Measurements from ENCODE around the gene GNB5. TPM values are rescaled to one million over a fixed set of nuclear protein-coding genes. Genes with fewer than 3 reads are reported as not detected.
A peak's percentile ranks its signal among the peaks of the same experiment; 100 is the strongest.

GNB5 gene
- total RNA-seq, 6 experiments from 2014 or later: 24.1 to 37.1 (median 33.0) TPM

DNA sequence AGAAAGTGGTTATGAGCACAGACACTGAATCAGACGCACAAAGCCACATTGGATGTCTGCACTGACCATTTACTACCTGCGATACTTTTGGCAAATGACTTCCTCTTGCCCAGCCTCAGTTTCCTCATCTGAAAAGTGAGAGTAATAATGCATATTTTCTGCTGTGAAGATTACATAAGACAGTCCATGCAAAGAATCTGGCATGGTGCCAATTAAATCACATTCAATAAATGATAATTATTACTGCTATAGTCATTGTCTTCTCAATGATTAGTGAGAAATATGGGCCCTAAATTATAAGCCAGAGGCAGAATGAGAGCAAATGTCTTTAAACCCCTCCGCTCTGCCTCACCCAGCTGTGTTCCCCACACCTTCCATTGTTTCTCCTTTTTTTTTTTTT, 62.6 kb downstream of the GNB5 start:
- no peaks in the 10 kb centered on the region for H3K9me3 Mint-ChIP-seq
- peaks cover 17% of the 10 kb centered on the region; the same call in 1 of the 2 replicates for H3K36me3 Mint-ChIP-seq (ENCODE audit: low read depth)

DNA sequence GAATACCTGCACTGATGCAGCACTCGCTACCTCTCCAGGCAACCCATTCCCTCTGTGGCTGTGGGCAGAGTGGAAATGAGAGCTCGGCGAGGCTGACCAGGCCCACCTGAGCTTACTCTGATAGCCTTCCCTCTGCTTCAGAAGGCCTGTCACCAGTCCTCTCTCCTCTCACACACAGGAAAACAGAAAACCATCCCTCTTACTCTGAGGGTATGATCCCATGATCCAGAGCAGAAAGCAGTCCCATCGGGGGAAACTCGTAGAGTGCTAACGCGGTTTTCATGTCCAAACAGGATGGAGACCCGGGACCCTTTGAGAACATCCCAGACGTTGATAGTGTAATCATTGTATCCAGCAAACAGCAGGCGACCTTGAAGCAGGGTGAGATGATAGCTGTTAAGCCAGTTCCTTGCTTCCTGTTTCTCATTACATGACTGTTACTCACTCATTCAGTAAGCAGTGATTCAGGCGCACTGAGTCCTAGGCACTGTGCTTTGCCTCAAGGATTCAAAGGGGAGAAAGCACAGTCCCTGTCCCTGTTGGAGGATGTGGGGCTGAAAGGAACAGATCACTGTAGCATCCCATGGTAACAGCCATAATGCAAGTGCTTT, 66.8 kb downstream of the GNB5 start:
- Mint-ChIP-seq H3K9me3 (no peaks in the 10 kb centered on the region), H3K4me3 (no peak overlapping the region), H3K27me3 (ENCODE audit: insufficient read depth) (no peaks in the 10 kb centered on the region), H3K27ac (peak overlapping the region; percentile 78), H3K4me1 (ENCODE audit: low read depth) (peaks cover 25% of the 10 kb centered on the region), H3K36me3 (ENCODE audit: low read depth) (peaks cover 7% of the 10 kb centered on the region; the same call in 1 of the 2 replicates)
- TF ChIP-seq, protein P1, sequence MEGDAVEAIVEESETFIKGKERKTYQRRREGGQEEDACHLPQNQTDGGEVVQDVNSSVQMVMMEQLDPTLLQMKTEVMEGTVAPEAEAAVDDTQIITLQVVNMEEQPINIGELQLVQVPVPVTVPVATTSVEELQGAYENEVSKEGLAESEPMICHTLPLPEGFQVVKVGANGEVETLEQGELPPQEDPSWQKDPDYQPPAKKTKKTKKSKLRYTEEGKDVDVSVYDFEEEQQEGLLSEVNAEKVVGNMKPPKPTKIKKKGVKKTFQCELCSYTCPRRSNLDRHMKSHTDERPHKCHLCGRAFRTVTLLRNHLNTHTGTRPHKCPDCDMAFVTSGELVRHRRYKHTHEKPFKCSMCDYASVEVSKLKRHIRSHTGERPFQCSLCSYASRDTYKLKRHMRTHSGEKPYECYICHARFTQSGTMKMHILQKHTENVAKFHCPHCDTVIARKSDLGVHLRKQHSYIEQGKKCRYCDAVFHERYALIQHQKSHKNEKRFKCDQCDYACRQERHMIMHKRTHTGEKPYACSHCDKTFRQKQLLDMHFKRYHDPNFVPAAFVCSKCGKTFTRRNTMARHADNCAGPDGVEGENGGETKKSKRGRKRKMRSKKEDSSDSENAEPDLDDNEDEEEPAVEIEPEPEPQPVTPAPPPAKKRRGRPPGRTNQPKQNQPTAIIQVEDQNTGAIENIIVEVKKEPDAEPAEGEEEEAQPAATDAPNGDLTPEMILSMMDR (IDR thresholded peaks at IDR 0.05): no peak
- DNase-seq: peak; percentile 48

More for the DNA sequence above, 62.6 kb downstream of the GNB5 start:
- no peaks in the 10 kb centered on the region for H3K27me3 Mint-ChIP-seq (ENCODE audit: insufficient read depth)
- DNase-seq: no peak
- peaks cover 25% of the 10 kb centered on the region for H3K4me1 Mint-ChIP-seq (ENCODE audit: low read depth)
- no peak overlapping the region for H3K27ac Mint-ChIP-seq
- H3K4me3 Mint-ChIP-seq: no peak overlapping the region
- TF ChIP-seq, protein P1 (IDR thresholded peaks at IDR 0.05): no peak

DNA sequence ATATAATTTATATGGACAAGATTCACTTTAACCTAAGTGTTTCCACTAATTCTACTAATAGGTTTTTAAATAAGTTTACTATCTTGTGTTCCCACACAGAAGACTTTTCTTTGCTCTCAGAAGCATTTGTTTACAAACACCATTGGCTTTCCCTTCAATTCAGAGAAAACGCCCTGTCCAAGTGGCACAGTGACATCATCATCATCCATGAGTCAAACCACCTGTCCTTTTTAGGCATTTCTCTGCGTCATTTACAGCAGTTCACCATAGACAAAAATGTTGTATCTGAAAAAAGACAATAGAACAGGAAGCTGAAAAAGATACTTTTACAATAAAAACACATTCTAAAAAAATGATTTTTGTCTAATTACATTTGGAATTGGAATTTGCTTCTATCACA, 69.3 kb downstream of the GNB5 start:
- TF ChIP-seq, protein P1 (IDR thresholded peaks at IDR 0.05): no peak
- Mint-ChIP-seq H3K4me1 (ENCODE audit: low read depth) (peaks cover 31% of the 10 kb centered on the region), H3K36me3 (ENCODE audit: low read depth) (no peaks in the 10 kb centered on the region; the same call in 1 of the 2 replicates), H3K27me3 (ENCODE audit: insufficient read depth) (no peaks in the 10 kb centered on the region), H3K27ac (no peak overlapping the region), H3K9me3 (no peaks in the 10 kb centered on the region), H3K4me3 (no peak overlapping the region)
- DNase-seq: no peak

DNA sequence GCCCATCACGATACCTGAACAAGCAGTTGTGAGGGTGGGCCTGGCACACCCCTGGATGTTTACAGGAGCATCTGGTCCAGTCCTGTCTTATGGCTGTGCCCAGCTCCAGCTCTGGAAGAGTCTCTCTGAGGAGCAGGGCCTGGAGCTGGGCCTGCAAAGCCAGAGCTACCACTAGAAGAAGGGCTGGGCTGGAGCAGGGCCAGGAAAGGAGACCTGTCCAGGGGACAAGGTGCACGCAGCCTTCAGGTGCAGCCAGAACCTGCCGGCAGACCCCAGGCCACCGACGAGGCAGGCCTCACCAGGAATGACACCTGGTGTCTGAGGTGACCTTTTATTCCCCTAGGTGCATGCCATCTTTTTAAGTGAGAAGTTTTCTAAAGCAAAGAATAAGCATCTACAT, 70.2 kb downstream of the GNB5 start:
- Mint-ChIP-seq H3K27me3 (ENCODE audit: insufficient read depth) (no peaks in the 10 kb centered on the region), H3K36me3 (ENCODE audit: low read depth) (no peaks in the 10 kb centered on the region; the same call in 1 of the 2 replicates), H3K9me3 (no peaks in the 10 kb centered on the region), H3K27ac (no peak overlapping the region), H3K4me1 (ENCODE audit: low read depth) (peaks cover 35% of the 10 kb centered on the region), H3K4me3 (no peak overlapping the region)
- no peak for DNase-seq
- TF ChIP-seq, protein P1 (IDR thresholded peaks at IDR 0.05): no peak

DNA sequence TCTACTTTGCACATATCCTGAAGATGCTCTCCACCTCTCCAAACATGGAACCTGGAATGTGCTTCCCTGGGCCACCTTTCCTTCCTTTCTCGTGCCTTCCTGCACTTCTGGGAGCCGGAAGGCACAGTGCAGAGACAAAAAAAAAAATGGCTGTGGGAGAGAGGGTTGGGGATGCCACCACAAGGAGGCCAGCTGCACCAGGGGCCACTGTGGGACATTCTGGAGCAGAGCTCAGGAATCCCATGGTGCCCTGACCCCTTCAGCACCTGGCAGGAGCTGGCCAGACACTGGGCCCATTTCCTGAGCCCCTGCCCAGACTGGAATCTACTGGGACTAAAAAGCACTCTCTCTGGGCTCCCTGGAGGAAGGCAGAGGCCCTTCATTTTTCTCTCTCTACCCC, 70.7 kb downstream of the GNB5 start:
- Mint-ChIP-seq H3K27ac (no peak overlapping the region), H3K4me3 (no peak overlapping the region), H3K9me3 (no peaks in the 10 kb centered on the region), H3K27me3 (ENCODE audit: insufficient read depth) (no peaks in the 10 kb centered on the region), H3K36me3 (ENCODE audit: low read depth) (no peaks in the 10 kb centered on the region), H3K4me1 (ENCODE audit: low read depth) (peaks cover 35% of the 10 kb centered on the region)
- TF ChIP-seq, protein P1 (IDR thresholded peaks at IDR 0.05): no peak
- DNase-seq: no peak
